HFFc6 (cell line): Measurements from ENCODE around the gene KRT77. TPM values are rescaled to one million over a fixed set of nuclear protein-coding genes. Genes with fewer than 3 reads are reported as not detected.

Source experiments
- DNase-seq: peaks from one replicate; pipeline ENCODE4 v3.0.0-alpha.2; 2018
- H3K27ac Mint-ChIP-seq: 2 replicates; pipeline ENCODE4 v1.8.0; 2020; ENCODE audit warnings: mild to moderate bottlenecking, mixed read lengths
- H3K27me3 Mint-ChIP-seq: 2 replicates; pipeline ENCODE4 v1.8.0; 2021; ENCODE audit warnings: mild to moderate bottlenecking, moderate library complexity, mixed read lengths; ENCODE audit not compliant: insufficient read depth
- H3K36me3 Mint-ChIP-seq: 2 replicates; pipeline ENCODE4 v1.8.0; 2021; ENCODE audit warnings: low read depth, mixed read lengths
- H3K4me1 Mint-ChIP-seq: 2 replicates; pipeline ENCODE4 v1.8.0; 2020; ENCODE audit warnings: low read depth, mixed read lengths
- H3K4me3 Mint-ChIP-seq: 2 replicates; pipeline ENCODE4 v1.8.0; 2020; ENCODE audit warnings: mild to moderate bottlenecking, moderate library complexity, mixed read lengths
- H3K9me3 Mint-ChIP-seq: 2 replicates; pipeline ENCODE4 v1.8.0; 2020; ENCODE audit warnings: mild to moderate bottlenecking, mixed read lengths
- total RNA-seq, 6 experiments: library from RNA; stranded (reverse); fragmentation: NEBNext Ultra II Directional; extraction: Animal tissue kit (Norgen Biotek cat#: 25700); gene quantifications; 2 replicates in 1 of 6; 3 replicates in 5 of 6; pipeline ENCODE4 v1.2.3, GENCODE V29; 2021
- TF ChIP-seq, protein P1 (sequence below): fragments of 200-600 bp; sonication (generic); IDR thresholded peaks from 2 replicates; pipeline ENCODE4 v1.5.0; 2021; ENCODE audit warnings: antibody characterized with exemption, mild to moderate bottlenecking

The KRT77 gene
- total RNA-seq, 6 experiments from 2014 or later = not detected

DNA sequence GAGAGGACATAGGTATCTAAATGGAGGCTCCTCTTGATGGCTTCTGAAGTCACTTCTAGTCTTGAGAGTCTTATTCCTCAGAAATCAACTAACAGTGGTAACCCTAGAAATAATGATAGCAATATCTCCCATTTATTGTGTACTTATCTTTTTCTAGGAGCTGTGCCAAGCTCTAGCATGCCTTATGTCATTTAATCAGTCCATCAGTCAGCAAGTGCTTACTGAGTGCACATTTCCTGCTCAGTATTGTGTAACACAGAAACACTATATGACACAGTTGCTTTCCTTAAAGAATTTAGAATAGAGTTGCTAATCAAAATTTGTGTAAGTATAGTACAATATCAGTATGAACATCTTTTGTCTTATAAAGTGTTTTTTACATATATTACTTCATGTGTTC, 37.3 kb upstream of the KRT77 start:
- Mint-ChIP-seq H3K4me1 (no peaks in the 10 kb centered on the region), H3K27me3 (peaks cover 22% of the 10 kb centered on the region)
- DNase-seq = no peak

DNA sequence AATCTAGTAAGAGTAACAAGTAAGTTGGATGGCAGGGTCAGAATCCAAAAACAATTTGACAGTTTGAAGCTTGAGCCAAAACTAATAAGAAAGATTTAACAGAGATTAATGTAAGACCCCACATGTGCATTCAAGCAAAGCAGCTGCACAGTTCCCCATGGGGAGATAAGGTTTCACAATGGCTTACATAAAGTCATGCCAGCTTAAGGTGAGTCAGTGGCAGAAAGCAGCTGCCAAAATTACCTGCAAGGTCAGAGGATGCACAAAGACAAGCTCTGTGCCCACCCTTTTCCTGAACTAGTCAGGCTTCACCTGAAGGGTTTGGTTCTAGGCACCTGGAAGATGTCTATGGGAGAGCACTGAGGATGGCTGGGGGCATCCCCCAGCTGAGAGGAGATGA, 36.6 kb upstream of the KRT77 start:
- TF ChIP-seq, protein P1, sequence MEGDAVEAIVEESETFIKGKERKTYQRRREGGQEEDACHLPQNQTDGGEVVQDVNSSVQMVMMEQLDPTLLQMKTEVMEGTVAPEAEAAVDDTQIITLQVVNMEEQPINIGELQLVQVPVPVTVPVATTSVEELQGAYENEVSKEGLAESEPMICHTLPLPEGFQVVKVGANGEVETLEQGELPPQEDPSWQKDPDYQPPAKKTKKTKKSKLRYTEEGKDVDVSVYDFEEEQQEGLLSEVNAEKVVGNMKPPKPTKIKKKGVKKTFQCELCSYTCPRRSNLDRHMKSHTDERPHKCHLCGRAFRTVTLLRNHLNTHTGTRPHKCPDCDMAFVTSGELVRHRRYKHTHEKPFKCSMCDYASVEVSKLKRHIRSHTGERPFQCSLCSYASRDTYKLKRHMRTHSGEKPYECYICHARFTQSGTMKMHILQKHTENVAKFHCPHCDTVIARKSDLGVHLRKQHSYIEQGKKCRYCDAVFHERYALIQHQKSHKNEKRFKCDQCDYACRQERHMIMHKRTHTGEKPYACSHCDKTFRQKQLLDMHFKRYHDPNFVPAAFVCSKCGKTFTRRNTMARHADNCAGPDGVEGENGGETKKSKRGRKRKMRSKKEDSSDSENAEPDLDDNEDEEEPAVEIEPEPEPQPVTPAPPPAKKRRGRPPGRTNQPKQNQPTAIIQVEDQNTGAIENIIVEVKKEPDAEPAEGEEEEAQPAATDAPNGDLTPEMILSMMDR = no peak
- no peak overlapping the region for H3K27ac Mint-ChIP-seq
- H3K36me3 Mint-ChIP-seq = no peaks in the 10 kb centered on the region
- H3K4me1 Mint-ChIP-seq = no peaks in the 10 kb centered on the region
- peaks cover 25% of the 10 kb centered on the region for H3K27me3 Mint-ChIP-seq
- no peak overlapping the region for H3K4me3 Mint-ChIP-seq
- DNase-seq = no peak
- no peaks in the 10 kb centered on the region for H3K9me3 Mint-ChIP-seq

More for the DNA sequence above, 37.3 kb upstream of the KRT77 start:
- Mint-ChIP-seq H3K36me3 (no peaks in the 10 kb centered on the region), H3K27ac (no peak overlapping the region), H3K9me3 (no peaks in the 10 kb centered on the region), H3K4me3 (no peak overlapping the region)
- TF ChIP-seq, protein P1 = no peak

DNA sequence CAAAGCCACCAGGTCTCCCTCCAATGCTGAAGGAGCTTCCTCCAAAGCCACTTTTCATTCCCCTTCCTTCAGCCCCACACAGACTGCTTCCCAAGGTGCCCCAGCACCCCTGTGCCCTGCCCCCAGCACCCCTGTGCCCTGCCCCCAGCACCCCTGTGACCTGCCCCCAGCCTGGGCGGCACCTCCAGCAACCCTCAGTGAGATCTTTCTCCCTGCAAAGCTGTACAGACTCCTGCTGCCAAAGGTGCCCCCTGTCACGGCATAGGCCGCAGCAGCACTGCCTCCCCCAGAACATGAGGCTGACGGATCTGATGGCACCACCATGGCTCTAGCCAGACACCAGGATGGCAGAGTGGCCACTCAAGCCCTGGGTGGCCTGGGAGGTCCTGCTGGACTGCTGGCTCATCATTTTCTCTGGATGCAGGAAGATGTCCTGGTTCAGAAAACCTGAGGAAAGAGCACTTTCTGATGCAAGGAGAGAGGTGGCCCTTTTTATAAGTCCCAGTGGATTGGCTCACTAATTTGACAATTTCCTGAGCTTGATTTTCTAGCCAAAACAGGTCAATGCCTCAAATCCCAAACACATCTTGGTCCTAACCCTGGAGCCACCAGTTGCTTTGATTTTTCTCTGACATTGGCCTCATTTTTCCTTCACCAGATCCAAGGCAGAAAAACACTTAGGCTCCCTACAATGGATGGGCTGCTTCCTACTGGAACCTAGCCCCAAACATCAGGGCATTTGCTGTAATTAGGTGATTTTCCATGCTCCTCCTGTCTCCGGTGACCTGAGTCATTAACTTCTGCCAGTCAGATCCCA, 32.7 kb upstream of the KRT77 start:
- DNase-seq = no peak
- H3K4me3 Mint-ChIP-seq = no peak overlapping the region
- H3K36me3 Mint-ChIP-seq = no peaks in the 10 kb centered on the region
- H3K27me3 Mint-ChIP-seq = peaks cover 47% of the 10 kb centered on the region
- H3K27ac Mint-ChIP-seq = no peak overlapping the region
- TF ChIP-seq, protein P1 = no peak
- no peaks in the 10 kb centered on the region for H3K4me1 Mint-ChIP-seq
- H3K9me3 Mint-ChIP-seq = no peaks in the 10 kb centered on the region; the same call in 1 of the 2 replicates

DNA sequence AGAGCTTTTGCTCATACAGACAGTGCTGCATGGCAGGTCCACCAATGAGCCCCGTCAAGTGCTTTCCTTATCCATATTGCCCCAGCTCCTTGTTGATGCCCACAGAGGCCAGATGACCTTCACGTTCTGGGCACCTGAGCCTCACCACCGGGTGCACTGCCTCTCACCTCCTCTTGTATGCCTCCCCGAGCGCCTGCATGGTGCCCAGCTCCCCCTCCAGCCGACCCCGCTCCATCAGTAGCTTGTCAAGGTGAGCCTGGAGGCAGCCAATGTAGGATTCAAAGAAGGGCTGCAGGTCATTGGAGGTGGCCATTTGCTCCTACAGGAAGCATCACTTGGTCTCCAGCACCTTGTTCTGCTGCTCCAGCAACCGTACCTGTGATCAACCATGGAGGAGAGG, 31.8 kb upstream of the KRT77 start:
- Mint-ChIP-seq H3K36me3 (no peaks in the 10 kb centered on the region), H3K4me1 (no peaks in the 10 kb centered on the region), H3K27ac (no peak overlapping the region), H3K27me3 (peaks cover 55% of the 10 kb centered on the region), H3K9me3 (no peaks in the 10 kb centered on the region; the same call in 1 of the 2 replicates), H3K4me3 (no peak overlapping the region)
- no peak for DNase-seq
- TF ChIP-seq, protein P1 = no peak

DNA sequence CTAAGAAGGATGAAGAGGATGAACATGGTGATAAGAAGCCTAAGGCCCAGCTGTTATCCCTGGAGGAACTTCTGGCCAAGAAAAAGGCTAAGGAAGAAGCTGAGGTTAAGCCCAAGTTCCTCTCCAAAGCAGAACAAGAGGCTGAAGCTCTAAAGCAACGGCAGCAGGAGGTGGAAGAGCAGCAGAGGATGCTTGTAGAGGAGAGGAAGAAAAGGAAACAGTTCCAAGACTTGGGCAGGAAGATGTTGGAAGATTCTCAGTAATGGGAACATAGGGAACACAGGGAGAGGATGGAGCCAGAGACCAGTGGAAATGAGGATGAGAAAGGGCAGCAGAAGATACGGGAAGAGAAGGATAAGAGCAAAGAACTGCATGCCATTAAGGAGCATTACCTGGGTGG, 27.5 kb upstream of the KRT77 start:
- TF ChIP-seq, protein P1 = no peak
- no peak overlapping the region for H3K4me3 Mint-ChIP-seq
- H3K4me1 Mint-ChIP-seq = no peaks in the 10 kb centered on the region
- no peaks in the 10 kb centered on the region for H3K36me3 Mint-ChIP-seq
- H3K27ac Mint-ChIP-seq = no peak overlapping the region
- DNase-seq = no peak
- peaks cover 65% of the 10 kb centered on the region for H3K27me3 Mint-ChIP-seq
- no peaks in the 10 kb centered on the region; the same call in 1 of the 2 replicates for H3K9me3 Mint-ChIP-seq
